A549 (cell line): ENCODE data around the gene DISP2. TPM values are rescaled to one million over a fixed set of nuclear protein-coding genes. Genes with fewer than 3 reads are reported as not detected.
A peak's percentile ranks its signal among the peaks of the same experiment; 100 is the strongest.

Experiments used
- ATAC-seq, 2 experiments: fragments of 200-7000 bp in 1 of 2; fragments of >200 bp in 1 of 2; cut with Nextera tagmentation in 1 of 2; cut with Tn5 transposase in 1 of 2; 3 replicates each; pipeline versions ENCODE4 v1.8.0 to v1.9.1; 2018 to 2020; ENCODE audit warnings: mild to moderate bottlenecking in 1 of 2, moderate library complexity in 1 of 2
- CTCF ChIA-PET: fragments of 300-600 bp; sonication (Branson Sonifier 250); formaldehyde crosslinking; extraction: SDS; loops from one replicate; lab custom pipeline; 2021; ENCODE audit warnings: antibody characterized with exemption, inconsistent platforms; lab: Yijun Ruan, JAX
- POLR2A ChIA-PET: fragments of 350-600 bp; formaldehyde crosslinking; extraction: SDS; loops from one replicate; lab custom pipeline; 2021; ENCODE audit warnings: antibody characterized with exemption, inconsistent platforms; lab: Yijun Ruan, JAX
- DNase-seq, 2 experiments: peaks; one replicate each; pipeline versions ENCODE4 v3.0.0 to v3.0.0-alpha.2; 2011 to 2016; ENCODE audit warnings: low read depth in 1 of 2, low spot score in 1 of 2
- FAIRE-seq: peaks from 2 replicates; lab custom pipeline; 2011; peaks lifted over from hg19 to GRCh38; lab: Jason Lieb, UNC
- H3K27ac ChIP-seq, 2 experiments: fragments of >200 bp; sonication (Bioruptor Twin); formaldehyde crosslinking; 3 replicates each; pipeline ENCODE4 v1.5.1; 2016 to 2017
- H3K4me1 ChIP-seq: fragments of >200 bp; sonication (Bioruptor Twin); formaldehyde crosslinking; 3 replicates; pipeline ENCODE4 v1.6.1; 2016
- H3K4me2 ChIP-seq: fragments of >200 bp; sonication (Bioruptor Twin); formaldehyde crosslinking; 3 replicates; pipeline ENCODE4 v1.6.1; 2016
- H3K4me3 ChIP-seq: fragments of >200 bp; sonication (Bioruptor Twin); formaldehyde crosslinking; 3 replicates; pipeline ENCODE4 v1.5.1; 2016
- H3K9me3 ChIP-seq: fragments of >200 bp; sonication (Bioruptor Twin); formaldehyde crosslinking; 3 replicates; pipeline ENCODE4 v1.6.1; 2016
- CBX2 ChIP-seq: fragments of 200-600 bp; sonication (generic); IDR thresholded peaks from 2 replicates; pipeline ENCODE4 v1.6.1; 2016; ENCODE audit warnings: low read depth, mild to moderate bottlenecking, borderline replicate concordance
- CBX8 ChIP-seq: fragments of 200-600 bp; sonication (generic); IDR thresholded peaks from 2 replicates; pipeline ENCODE4 v1.6.1; 2016
- CEBPB ChIP-seq, 2 experiments: fragments of >200 bp in 1 of 2; sonication (Bioruptor Twin) in 1 of 2; formaldehyde crosslinking in 1 of 2; IDR thresholded peaks; 2 replicates each; pipeline ENCODE4 v1.6.1; 2012 to 2016
- EHF ChIP-seq: fragments of 250-450 bp; sonication (Bioruptor Pico); IDR thresholded peaks from 2 replicates; pipeline ENCODE4 v1.5.0; 2020; ENCODE audit warnings: mild to moderate bottlenecking
- ELK1 ChIP-seq: fragments of 150-350 bp; IDR thresholded peaks from 2 replicates; pipeline ENCODE4 v1.6.1; 2014; ENCODE audit warnings: low read depth, mild to moderate bottlenecking, low read length
- EP300 ChIP-seq, 2 experiments: fragments of >200 bp; sonication (Bioruptor Twin); formaldehyde crosslinking; IDR thresholded peaks; 2 replicates in 1 of 2; 3 replicates in 1 of 2; pipeline ENCODE4 v1.6.1; 2016 to 2017
- FOSB ChIP-seq: fragments of 250-450 bp; sonication (Bioruptor Pico); IDR thresholded peaks from 2 replicates; pipeline ENCODE4 v1.5.0; 2020; ENCODE audit warnings: mild to moderate bottlenecking, moderate library complexity
- FOXS1 ChIP-seq: fragments of 250-450 bp; sonication (Bioruptor Pico); IDR thresholded peaks from 2 replicates; pipeline ENCODE4 v1.5.0; 2020; ENCODE audit warnings: mild to moderate bottlenecking, moderate library complexity
- GATA3 ChIP-seq: IDR thresholded peaks from 2 replicates; pipeline ENCODE4 v1.6.1; 2012; ENCODE audit warnings: borderline replicate concordance
- HOXB13 ChIP-seq: fragments of 250-450 bp; sonication (Bioruptor Pico); IDR thresholded peaks from 2 replicates; pipeline ENCODE4 v1.5.0; 2020; ENCODE audit warnings: low read depth, mild to moderate bottlenecking, moderate library complexity
- KDM5A ChIP-seq: fragments of 200-600 bp; sonication (generic); IDR thresholded peaks from 2 replicates; pipeline ENCODE4 v1.6.1; 2016; ENCODE audit warnings: antibody characterized with exemption, mild to moderate bottlenecking
- NR3C1 ChIP-seq: fragments of >200 bp; sonication (Bioruptor Twin); formaldehyde crosslinking; IDR thresholded peaks from 3 replicates; pipeline ENCODE4 v1.6.1; 2017
- PHF8 ChIP-seq: fragments of 200-600 bp; sonication (generic); IDR thresholded peaks from 2 replicates; pipeline ENCODE4 v1.6.1; 2016; ENCODE audit warnings: low read depth, mild to moderate bottlenecking, antibody characterized with exemption, moderate library complexity, borderline replicate concordance
- POLR2A ChIP-seq: IDR thresholded peaks from 2 replicates; pipeline ENCODE4 v1.6.1; 2012; ENCODE audit warnings: mild to moderate bottlenecking, low read length
- REST ChIP-seq: fragments of 200-600 bp; sonication (generic); IDR thresholded peaks from 2 replicates; pipeline ENCODE4 v1.6.1; 2016; ENCODE audit warnings: antibody characterized with exemption, mild to moderate bottlenecking, moderate library complexity
- SREBF2 ChIP-seq: fragments of 450-650 bp; IDR thresholded peaks from 2 replicates; pipeline ENCODE4 v1.6.1; 2014; ENCODE audit warnings: mild to moderate bottlenecking, moderate library complexity
- TFCP2L1 ChIP-seq: fragments of 250-450 bp; sonication (Bioruptor Pico); IDR thresholded peaks from 2 replicates; pipeline ENCODE4 v1.5.0; 2021; ENCODE audit warnings: mild to moderate bottlenecking
- TP53 ChIP-seq: fragments of 250-450 bp; sonication (Bioruptor Pico); IDR thresholded peaks from 2 replicates; pipeline ENCODE4 v1.5.0; 2021; ENCODE audit warnings: mild to moderate bottlenecking, moderate library complexity
- USF2 ChIP-seq: fragments of 450-650 bp; IDR thresholded peaks from 2 replicates; pipeline ENCODE4 v1.6.1; 2014; ENCODE audit warnings: antibody characterized with exemption
- ZC3H11A ChIP-seq: fragments of 450-650 bp; IDR thresholded peaks from 2 replicates; pipeline ENCODE4 v1.6.1; 2014; ENCODE audit warnings: antibody characterized with exemption, mild to moderate bottlenecking
- ZSCAN20 ChIP-seq: fragments of 250-450 bp; sonication (Bioruptor Pico); IDR thresholded peaks from 2 replicates; pipeline ENCODE4 v1.8.0; 2022; ENCODE audit warnings: mild to moderate bottlenecking, moderate library complexity
- whole genome bisulfite sequencing: methylation state at CpG from one replicate; pipeline ENCODE4 v1.1.6; 2017; ENCODE audit errors: missing lambda C conversion rate; 5-methylcytosine and 5-hydroxymethylcytosine counted together
- polyA plus RNA-seq, 4 experiments: library from polyadenylated mRNA; depleted of rRNA in 3 of 4; stranded (reverse); fragments of >200 nt; fragmentation: RNase III in 1 of 4; extraction: RNeasy Plus Mini Kit Qiagen cat#74134 plus additional on column Dnase treatment in 1 of 4; gene quantifications; 2 replicates in 3 of 4; 3 replicates in 1 of 4; pipeline ENCODE4 v1.2.3, GENCODE V29; 2011 to 2017

The DISP2 gene
- polyA plus RNA-seq, 2 of the 4 experiments (the other 2 are of a cell fraction), result 0.26 to 0.56 TPM

DNA sequence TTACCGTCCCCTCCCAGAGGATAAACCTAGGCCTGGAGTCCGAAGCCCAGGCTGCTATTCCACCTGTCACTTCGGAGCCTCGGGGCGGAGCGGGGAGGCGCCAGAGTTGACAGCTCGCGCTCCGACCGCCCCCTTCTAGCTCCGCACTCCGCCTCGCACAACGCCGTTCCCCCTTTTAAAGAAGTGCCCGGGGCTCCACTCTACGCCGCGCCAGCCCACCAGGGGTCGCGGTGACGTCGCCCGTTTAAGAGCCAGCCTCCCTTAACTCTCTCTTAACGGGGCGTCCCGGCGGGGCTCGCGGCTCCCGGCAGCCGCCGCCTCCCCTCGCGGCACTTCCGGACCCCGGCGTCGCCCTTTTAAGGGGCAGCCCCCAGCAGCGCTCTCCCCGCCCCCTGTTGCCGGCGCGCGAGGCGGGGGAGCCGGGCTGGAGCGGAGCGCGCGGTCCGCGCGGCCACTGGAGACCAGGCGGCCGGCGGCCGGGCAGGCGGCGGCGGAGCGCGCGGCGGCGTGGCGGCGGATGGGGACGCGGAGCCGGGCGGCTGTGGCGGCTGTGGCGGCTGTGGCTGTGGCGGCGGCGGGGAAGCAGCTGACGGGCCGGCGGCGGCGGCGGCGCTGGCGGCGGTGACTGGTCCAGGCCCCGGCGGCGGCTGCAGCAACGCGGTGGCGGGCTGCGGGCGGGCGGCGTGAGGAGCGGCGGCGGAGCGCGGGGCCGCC lies 34.6 kb upstream of the DISP2 start, which contains the start of gene INAFM2 (continued):
- no peak for TF ChIP-seq ELK1
- no peak for TF ChIP-seq TP53 (CRISPR knock-in tag)
- TF ChIP-seq KDM5A, result no peak
- TF ChIP-seq CBX8, result no peak
- no peak for TF ChIP-seq HOXB13 (CRISPR knock-in tag)
- TF ChIP-seq NR3C1, result no peak
- TF ChIP-seq GATA3, result no peak
- TF ChIP-seq PHF8, result no peak
- no peak for TF ChIP-seq ZC3H11A
- TF ChIP-seq SREBF2, result no peak
- no peak for TF ChIP-seq CEBPB (IDR thresholded peaks at IDR 0.05)

DNA sequence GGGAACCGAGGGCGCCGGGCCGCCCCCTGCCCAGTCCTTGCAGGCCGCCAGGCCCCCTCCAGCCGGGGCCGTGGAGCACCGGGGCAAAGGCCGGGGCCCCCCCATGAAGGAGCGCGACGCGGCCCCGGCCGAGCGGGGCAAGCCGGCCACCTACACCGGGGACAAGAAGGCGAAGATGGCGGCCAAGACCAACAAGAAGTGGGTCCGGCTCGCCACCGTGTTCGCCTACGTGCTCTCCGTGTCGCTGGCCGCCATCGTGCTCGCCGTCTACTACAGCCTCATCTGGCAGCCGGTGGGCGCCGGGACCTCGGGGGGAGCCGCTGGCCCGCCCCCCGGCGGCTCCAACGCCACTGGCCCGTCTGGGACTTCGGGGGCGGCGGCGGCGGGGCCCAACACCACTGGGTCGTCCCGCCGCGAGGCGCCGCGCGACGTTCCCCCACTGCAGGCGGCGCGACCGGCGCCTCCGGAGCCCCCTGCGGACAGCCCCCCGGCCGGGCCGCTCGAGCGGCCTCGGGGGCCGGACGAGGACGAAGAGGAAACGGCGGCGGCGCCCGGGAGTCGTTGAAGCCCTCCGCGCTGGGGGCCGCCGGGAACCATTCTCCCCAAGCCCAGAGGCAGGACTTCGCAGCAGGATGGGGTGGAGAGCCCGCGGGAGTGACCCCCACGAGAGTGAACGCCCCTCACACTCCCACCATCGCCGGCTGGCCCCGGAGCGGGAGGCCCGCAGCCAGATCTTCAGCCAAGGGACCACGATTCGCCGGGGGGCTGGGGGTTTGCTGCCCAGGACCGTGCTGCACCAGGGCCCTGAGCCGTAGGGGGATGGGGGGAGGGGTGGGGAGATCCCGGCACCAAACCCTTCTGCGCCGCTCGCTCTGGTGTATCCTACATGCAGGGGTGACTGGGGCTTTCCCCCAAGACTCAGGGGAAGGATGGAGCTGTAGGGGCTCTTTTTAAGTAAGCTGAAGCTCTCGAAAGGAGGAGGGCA lies 33.8 kb upstream of the DISP2 start:
- H3K27ac ChIP-seq, result peak overlapping the region; percentile 73 to 90
- peaks cover 9% of the 10 kb centered on the region; the same call in 1 of the 3 replicates for H3K4me1 ChIP-seq
- CTCF ChIA-PET, result interaction anchor here (1.1 to 7.5 kb wide), 9 partner anchors 10 to 99 kb away, joined by 3 to 139 read pairs (median 22); partner anchors contain the start of gene CCDC9B
- POLR2A ChIA-PET, result no interaction called here
- whole genome bisulfite sequencing, result 75% methylated on average over 5 of the region's 101 CpGs
- DNase-seq (no peak), ATAC-seq (peak in 1 of 2 experiments; percentile 35; a peak in 3 of 6 replicates), FAIRE-seq (no peak)
- TF ChIP-seq FOXS1 (CRISPR knock-in tag) (no peak), TP53 (CRISPR knock-in tag) (no peak), CBX8 (no peak), REST (no peak), EHF (CRISPR knock-in tag) (no peak), ZC3H11A (no peak), EP300 (IDR thresholded peaks at IDR 0.05) (no peak), TFCP2L1 (no peak), CBX2 (no peak), KDM5A (no peak), ZSCAN20 (CRISPR knock-in tag) (no peak), POLR2A (no peak), USF2 (no peak), FOSB (no peak)
- H3K4me3 ChIP-seq, result peak overlapping the region; percentile 75
- no peaks in the 10 kb centered on the region for H3K9me3 ChIP-seq
- peak overlapping the region; percentile 98 for H3K4me2 ChIP-seq
